Neural progenitor cell (in vitro differentiated cells): Measurements from ENCODE around the gene HYDIN. TPM values are rescaled to one million over a fixed set of nuclear protein-coding genes. Genes with fewer than 3 reads are reported as not detected.

Experiments
- DNase-seq: peaks from one replicate; pipeline ENCODE4 v3.0.0-alpha.2; 2016; ENCODE audit warnings: low spot score
- H2AFZ ChIP-seq: fragments of 200-600 bp; sonication (generic); replicated peaks from 2 replicates; pipeline ENCODE4 v1.6.1; 2016; ENCODE audit warnings: antibody characterized with exemption
- H3F3A ChIP-seq: fragments of 200-600 bp; sonication (generic); 2 replicates; pipeline ENCODE4 v1.6.1; 2016; ENCODE audit warnings: antibody characterized with exemption, low read depth
- H3K27ac ChIP-seq: fragments of 200-600 bp; sonication (generic); 2 replicates; pipeline ENCODE4 v1.5.1; 2016; ENCODE audit warnings: mild to moderate bottlenecking
- H3K27me3 ChIP-seq: fragments of 200-600 bp; sonication (generic); 2 replicates; pipeline ENCODE4 v1.6.1; 2016; ENCODE audit warnings: mild to moderate bottlenecking, moderate library complexity
- H3K36me3 ChIP-seq: fragments of 200-600 bp; sonication (generic); 2 replicates; pipeline ENCODE4 v1.5.1; 2016
- H3K4me1 ChIP-seq: fragments of 200-600 bp; sonication (generic); 2 replicates; pipeline ENCODE4 v1.6.1; 2016; ENCODE audit warnings: mixed run types
- H3K4me2 ChIP-seq: fragments of 200-600 bp; sonication (generic); 2 replicates; pipeline ENCODE4 v1.6.1; 2016
- H3K4me3 ChIP-seq: fragments of 200-600 bp; sonication (generic); 2 replicates; pipeline ENCODE4 v1.5.1; 2016
- H3K79me2 ChIP-seq: fragments of 200-600 bp; sonication (generic); 2 replicates; pipeline ENCODE4 v1.6.1; 2016; ENCODE audit warnings: low read depth
- H3K9ac ChIP-seq: fragments of 200-600 bp; sonication (generic); 2 replicates; pipeline ENCODE4 v1.6.1; 2016
- H3K9me3 ChIP-seq: fragments of 200-600 bp; sonication (generic); 2 replicates; pipeline ENCODE4 v1.5.1; 2016; ENCODE audit warnings: low read depth
- H4K20me1 ChIP-seq: fragments of 200-600 bp; sonication (generic); 2 replicates; pipeline ENCODE4 v1.6.1; 2016; ENCODE audit warnings: low read depth
- H3K27ac Mint-ChIP-seq: 3 replicates; pipeline ENCODE4 v1.8.0; 2021; ENCODE audit warnings: mixed read lengths
- H3K27me3 Mint-ChIP-seq: 2 replicates; pipeline ENCODE4 v1.8.0; 2022; ENCODE audit warnings: low read depth, mild to moderate bottlenecking, inconsistent platforms, moderate library complexity, mixed read lengths; ENCODE audit not compliant: insufficient read depth
- H3K36me3 Mint-ChIP-seq: 3 replicates; pipeline ENCODE4 v1.8.0; 2021; ENCODE audit warnings: mixed read lengths
- H3K4me1 Mint-ChIP-seq: 3 replicates; pipeline ENCODE4 v1.8.0; 2021; ENCODE audit warnings: mixed read lengths
- H3K4me3 Mint-ChIP-seq: 3 replicates; pipeline ENCODE4 v1.8.0; 2021; ENCODE audit warnings: mild to moderate bottlenecking, moderate library complexity, mixed read lengths
- H3K9me3 Mint-ChIP-seq: 3 replicates; pipeline ENCODE4 v1.8.0; 2020; ENCODE audit warnings: mixed read lengths
- EZH2 ChIP-seq: fragments of 200-600 bp; sonication (generic); IDR thresholded peaks from 2 replicates; pipeline ENCODE4 v1.6.1; 2017; ENCODE audit warnings: antibody characterized with exemption, mild to moderate bottlenecking, moderate library complexity
- EZH2phosphoT487 ChIP-seq: fragments of 200-600 bp; sonication (generic); IDR thresholded peaks from 2 replicates; pipeline ENCODE4 v1.6.1; 2017; ENCODE audit warnings: antibody characterized with exemption
- total RNA-seq: library from RNA; depleted of rRNA; stranded (reverse); fragments of >200 nt; gene quantifications from 2 replicates; pipeline ENCODE4 v1.2.3, GENCODE V29; 2015; ENCODE audit warnings: low replicate concordance
- TF ChIP-seq, protein P1 (sequence below): fragments of 200-600 bp; sonication (generic); IDR thresholded peaks from 2 replicates; pipeline ENCODE4 v1.5.1; 2017; ENCODE audit warnings: antibody characterized with exemption, mild to moderate bottlenecking

HYDIN gene
- total RNA-seq, 1 donor from 2014 or later: 4.0 TPM

DNA sequence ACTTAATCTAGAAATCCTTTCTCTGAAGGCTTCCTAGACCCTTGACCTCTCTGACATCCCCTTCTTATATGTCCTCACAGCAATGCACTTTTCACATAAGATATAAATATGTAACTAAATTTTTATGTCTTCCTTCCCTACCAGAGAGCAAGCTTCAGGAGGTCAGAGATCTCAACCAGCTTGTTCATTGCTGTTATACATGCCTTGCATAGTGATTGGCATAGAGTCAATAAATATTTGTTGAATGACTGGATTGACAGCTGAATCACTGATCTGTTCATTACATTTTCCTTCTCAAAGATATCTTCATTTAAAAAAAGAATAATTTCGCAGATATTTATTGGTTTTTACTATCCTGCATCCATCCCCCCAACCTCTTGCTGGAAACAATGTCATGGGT, 29.5 kb downstream of the HYDIN start:
- H3K27ac ChIP-seq: no peak overlapping the region
- no peaks in the 10 kb centered on the region for H3K79me2 ChIP-seq
- H3K4me2 ChIP-seq: no peak overlapping the region
- no peaks in the 10 kb centered on the region for H3F3A ChIP-seq
- no peak overlapping the region for H3K9ac ChIP-seq
- no peaks in the 10 kb centered on the region for H3K36me3 ChIP-seq
- H3K9me3 Mint-ChIP-seq: peaks cover 10% of the 10 kb centered on the region
- H3K27me3 Mint-ChIP-seq: peaks cover 4% of the 10 kb centered on the region
- no peak overlapping the region for H3K4me3 ChIP-seq
- H3K4me1 Mint-ChIP-seq: no peaks in the 10 kb centered on the region
- H3K4me1 ChIP-seq: no peaks in the 10 kb centered on the region
- H4K20me1 ChIP-seq: no peaks in the 10 kb centered on the region
- H3K27me3 ChIP-seq: no peaks in the 10 kb centered on the region
- no peak overlapping the region for H3K4me3 Mint-ChIP-seq
- H3K27ac Mint-ChIP-seq: no peak overlapping the region
- no peak overlapping the region for H2AFZ ChIP-seq
- TF ChIP-seq EZH2phosphoT487 (no peak), EZH2 (no peak)
- TF ChIP-seq, protein P1, sequence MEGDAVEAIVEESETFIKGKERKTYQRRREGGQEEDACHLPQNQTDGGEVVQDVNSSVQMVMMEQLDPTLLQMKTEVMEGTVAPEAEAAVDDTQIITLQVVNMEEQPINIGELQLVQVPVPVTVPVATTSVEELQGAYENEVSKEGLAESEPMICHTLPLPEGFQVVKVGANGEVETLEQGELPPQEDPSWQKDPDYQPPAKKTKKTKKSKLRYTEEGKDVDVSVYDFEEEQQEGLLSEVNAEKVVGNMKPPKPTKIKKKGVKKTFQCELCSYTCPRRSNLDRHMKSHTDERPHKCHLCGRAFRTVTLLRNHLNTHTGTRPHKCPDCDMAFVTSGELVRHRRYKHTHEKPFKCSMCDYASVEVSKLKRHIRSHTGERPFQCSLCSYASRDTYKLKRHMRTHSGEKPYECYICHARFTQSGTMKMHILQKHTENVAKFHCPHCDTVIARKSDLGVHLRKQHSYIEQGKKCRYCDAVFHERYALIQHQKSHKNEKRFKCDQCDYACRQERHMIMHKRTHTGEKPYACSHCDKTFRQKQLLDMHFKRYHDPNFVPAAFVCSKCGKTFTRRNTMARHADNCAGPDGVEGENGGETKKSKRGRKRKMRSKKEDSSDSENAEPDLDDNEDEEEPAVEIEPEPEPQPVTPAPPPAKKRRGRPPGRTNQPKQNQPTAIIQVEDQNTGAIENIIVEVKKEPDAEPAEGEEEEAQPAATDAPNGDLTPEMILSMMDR: no peak
- no peaks in the 10 kb centered on the region for H3K9me3 ChIP-seq
- no peak for DNase-seq
- no peaks in the 10 kb centered on the region for H3K36me3 Mint-ChIP-seq

DNA sequence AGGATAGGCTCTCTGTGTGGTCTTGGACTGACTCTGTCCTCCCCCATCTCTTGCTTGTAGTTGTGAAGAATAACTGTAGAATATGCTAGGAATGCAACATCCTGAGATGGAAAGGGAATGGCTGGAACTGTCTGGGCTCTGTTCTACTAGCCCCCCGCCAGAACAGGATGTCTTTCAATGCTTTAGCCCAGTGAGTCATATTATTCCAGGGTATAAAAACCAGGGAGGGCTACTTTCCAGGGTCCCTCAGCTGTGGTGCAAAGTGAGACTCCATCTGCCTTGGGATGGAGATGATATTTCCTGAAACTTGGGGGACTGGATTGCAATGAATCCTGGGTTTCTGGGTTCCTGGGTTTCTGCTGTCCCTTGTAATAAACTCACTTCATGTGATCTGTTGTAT, 32.1 kb downstream of the HYDIN start:
- Histone ChIP-seq H3K4me3 (no peak overlapping the region), H3K27me3 (no peaks in the 10 kb centered on the region), H3K27ac (no peak overlapping the region), H3K9me3 (no peaks in the 10 kb centered on the region), H2AFZ (no peak overlapping the region), H3K4me2 (no peak overlapping the region), H3F3A (no peaks in the 10 kb centered on the region), H3K36me3 (no peaks in the 10 kb centered on the region), H3K79me2 (no peaks in the 10 kb centered on the region), H3K9ac (no peak overlapping the region), H3K4me1 (no peaks in the 10 kb centered on the region), H4K20me1 (no peaks in the 10 kb centered on the region)
- peaks cover 7% of the 10 kb centered on the region for H3K9me3 Mint-ChIP-seq
- TF ChIP-seq EZH2phosphoT487 (no peak), EZH2 (no peak)
- TF ChIP-seq, protein P1: no peak
- peaks cover 4% of the 10 kb centered on the region for H3K4me1 Mint-ChIP-seq
- no peaks in the 10 kb centered on the region for H3K36me3 Mint-ChIP-seq
- H3K27me3 Mint-ChIP-seq: peaks cover 4% of the 10 kb centered on the region
- H3K27ac Mint-ChIP-seq: no peak overlapping the region
- no peak for DNase-seq
- H3K4me3 Mint-ChIP-seq: no peak overlapping the region

DNA sequence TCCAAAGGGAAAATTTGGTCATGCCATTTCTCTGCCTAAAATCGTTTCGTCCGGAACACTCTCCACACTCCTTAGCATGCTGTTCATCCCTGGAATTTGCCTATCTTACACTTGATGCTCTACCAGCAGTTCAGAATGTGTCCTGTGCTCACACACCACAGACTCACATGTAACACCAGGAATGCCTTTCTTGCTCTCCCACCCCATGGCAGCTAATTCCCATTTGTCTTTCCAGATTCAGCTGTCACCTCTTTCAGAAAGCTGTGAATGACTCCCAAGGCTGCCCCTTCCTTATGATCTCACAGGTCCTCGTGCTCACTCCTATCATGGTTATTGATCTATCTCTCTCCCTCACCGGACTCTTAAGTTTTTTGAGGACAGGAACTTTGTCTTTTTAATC, 38.1 kb downstream of the HYDIN start:
- Mint-ChIP-seq H3K27me3 (no peaks in the 10 kb centered on the region), H3K9me3 (no peaks in the 10 kb centered on the region), H3K27ac (no peak overlapping the region), H3K4me3 (no peak overlapping the region), H3K36me3 (no peaks in the 10 kb centered on the region), H3K4me1 (peaks cover 4% of the 10 kb centered on the region)
- no peak for DNase-seq
- no peak overlapping the region for H3K9ac ChIP-seq
- H3K9me3 ChIP-seq: no peaks in the 10 kb centered on the region
- no peaks in the 10 kb centered on the region for H3K27me3 ChIP-seq
- H3K36me3 ChIP-seq: no peaks in the 10 kb centered on the region
- no peak overlapping the region for H2AFZ ChIP-seq
- no peaks in the 10 kb centered on the region for H3F3A ChIP-seq
- no peak overlapping the region for H3K27ac ChIP-seq
- no peak overlapping the region for H3K4me3 ChIP-seq
- TF ChIP-seq, protein P1: no peak
- TF ChIP-seq EZH2 (no peak), EZH2phosphoT487 (no peak)
- no peaks in the 10 kb centered on the region for H4K20me1 ChIP-seq
- H3K79me2 ChIP-seq: no peaks in the 10 kb centered on the region
- H3K4me2 ChIP-seq: no peak overlapping the region
- H3K4me1 ChIP-seq: no peaks in the 10 kb centered on the region
